B cell (primary cell): ENCODE results near the gene DIPK1B. TPM values are rescaled to one million over a fixed set of nuclear protein-coding genes. Genes with fewer than 3 reads are reported as not detected.

Experiments
- ATAC-seq: fragments of 200-7000 bp; cut with Tn5 transposase; one replicate; pipeline ENCODE4 v1.10.0; 2021; ENCODE audit warnings: low read depth, mild to moderate bottlenecking, moderate number of reproducible peaks, moderate library complexity
- CTCF ChIA-PET: fragments of 350-600 bp; sonication (Branson Sonifier 250); formaldehyde crosslinking; loops from one replicate; lab custom pipeline; 2021; ENCODE audit warnings: antibody characterized with exemption, inconsistent platforms; lab: Charles Lee
- POLR2A ChIA-PET: fragments of 350-600 bp; sonication (Branson Sonifier 250); formaldehyde crosslinking; loops from one replicate; lab custom pipeline; 2021; ENCODE audit warnings: antibody characterized with exemption; lab: Charles Lee
- DNase-seq: peaks from one replicate; pipeline ENCODE4 v3.0.0; 2013
- H2AFZ ChIP-seq: 2 replicates; pipeline ENCODE4 v1.6.1; 2012; ENCODE audit warnings: mild to moderate bottlenecking, low read depth, low read length; ENCODE audit not compliant: insufficient read depth, poor library complexity, severe bottlenecking
- H3K27ac ChIP-seq, 2 donors: 1 replicate in 1 of 2; 2 replicates in 1 of 2; pipeline ENCODE4 v1.5.1; 2012 to 2013; ENCODE audit warnings: low read length in 2 of 2, mild to moderate bottlenecking in 2 of 2, moderate library complexity in 1 of 2
- H3K27me3 ChIP-seq, 4 experiments: fragments of 200-600 bp in 1 of 4; sonication (generic) in 1 of 4; replicated peaks in 1 of 4; 1 replicate in 2 of 4; 2 replicates in 2 of 4; pipeline versions ENCODE4 v1.6.1 to v1.7.0; 2013 to 2016; ENCODE audit warnings: low read length in 3 of 4, mild to moderate bottlenecking in 2 of 4, mixed read lengths in 1 of 4, moderate library complexity in 1 of 4; ENCODE audit not compliant: insufficient read depth in 4 of 4, control insufficient read depth in 3 of 4; ENCODE audit errors: control extremely low read depth in 1 of 4
- H3K36me3 ChIP-seq, 2 experiments: replicated peaks in 1 of 2; 1 replicate in 1 of 2; 2 replicates in 1 of 2; pipeline versions ENCODE4 v1.6.1 to v1.7.1; 2013; ENCODE audit warnings: low read length in 1 of 2; ENCODE audit not compliant: insufficient read depth in 2 of 2, control insufficient read depth in 1 of 2; ENCODE audit errors: control extremely low read depth in 1 of 2, extremely low read depth in 1 of 2
- H3K4me1 ChIP-seq, 2 donors: fragments of 200-600 bp in 1 of 2; sonication (generic) in 1 of 2; 1 replicate in 1 of 2; 2 replicates in 1 of 2; pipeline versions ENCODE4 v1.5.1 to v1.6.1; 2013 to 2017; ENCODE audit warnings: low read length in 2 of 2; ENCODE audit not compliant: control insufficient read depth in 2 of 2, insufficient read depth in 2 of 2
- H3K4me2 ChIP-seq: replicated peaks from 2 replicates; pipeline ENCODE3; 2012; ENCODE audit warnings: mild to moderate bottlenecking, low read depth, low read length; ENCODE audit not compliant: poor library complexity, severe bottlenecking
- H3K4me3 ChIP-seq, 5 experiments: fragments of 200-600 bp in 1 of 5; sonication (generic) in 1 of 5; 1 replicate in 3 of 5; 2 replicates in 2 of 5; pipeline versions ENCODE4 v1.5.1 to v1.7.0; 2011 to 2016; ENCODE audit warnings: low read length in 4 of 5, mild to moderate bottlenecking in 4 of 5, low read depth in 2 of 5, control low read depth in 1 of 5, moderate library complexity in 1 of 5; ENCODE audit not compliant: insufficient read depth in 1 of 5; ENCODE audit errors: control extremely low read depth in 1 of 5, extremely low read depth in 1 of 5
- H3K79me2 ChIP-seq: fragments of 200-600 bp; sonication (generic); one replicate; pipeline ENCODE4 v1.6.0; 2016; ENCODE audit warnings: low read length; ENCODE audit not compliant: control insufficient read depth, insufficient read depth
- H3K9ac ChIP-seq: fragments of 200-600 bp; sonication (generic); 2 replicates; pipeline ENCODE4 v1.6.1; 2017; ENCODE audit warnings: mild to moderate bottlenecking, low read length, moderate library complexity
- H3K9me3 ChIP-seq, 3 donors: one replicate each; pipeline versions ENCODE4 v1.6.1 to v1.7.1; 2013; ENCODE audit warnings: low read length in 2 of 3; ENCODE audit not compliant: control insufficient read depth in 2 of 3, insufficient read depth in 1 of 3; ENCODE audit errors: control extremely low read depth in 1 of 3
- H4K20me1 ChIP-seq: 2 replicates; pipeline ENCODE4 v1.6.0; 2012; ENCODE audit warnings: mild to moderate bottlenecking, low read length; ENCODE audit not compliant: insufficient read depth, control insufficient read depth, poor library complexity, severe bottlenecking
- H3K27ac Mint-ChIP-seq: one replicate; pipeline ENCODE4 v1.8.0; 2021; ENCODE audit warnings: mixed read lengths
- H3K27me3 Mint-ChIP-seq: one replicate; pipeline ENCODE4 v1.8.0; 2021; ENCODE audit warnings: mixed read lengths
- H3K4me1 Mint-ChIP-seq: one replicate; pipeline ENCODE4 v1.8.0; 2021; ENCODE audit warnings: mixed read lengths
- H3K4me3 Mint-ChIP-seq: one replicate; pipeline ENCODE4 v1.8.0; 2021; ENCODE audit warnings: mixed read lengths
- H3K9me3 Mint-ChIP-seq: one replicate; pipeline ENCODE4 v1.8.0; 2022; ENCODE audit warnings: mixed read lengths; ENCODE audit not compliant: insufficient read depth
- EZH2 ChIP-seq: IDR thresholded peaks from 2 replicates; pipeline ENCODE4 v1.6.1; 2012; ENCODE audit warnings: borderline replicate concordance, low read depth, mild to moderate bottlenecking, moderate library complexity, low read length; ENCODE audit not compliant: insufficient read depth, poor library complexity, severe bottlenecking
- WGBS: methylation state at CpG from one replicate; pipeline ENCODE4 v1.1.5; 2013; ENCODE audit warnings: missing lambda C conversion rate; ENCODE audit not compliant: insufficient coverage; 5-methylcytosine and 5-hydroxymethylcytosine counted together
- intact Hi-C: fragments of 100-400 bp; cut with micrococcal nuclease; formaldehyde crosslinking; loops from one replicate; pipeline ENCODE4 v1.10.0; 2022
- polyA plus RNA-seq: library from polyadenylated mRNA; depleted of rRNA; stranded (reverse); fragments of >200 nt; gene quantifications from 2 replicates; pipeline ENCODE4 v1.2.3, GENCODE V29; 2012
- total RNA-seq, 2 donors: library from RNA; stranded (reverse); fragments of 120-200 nt in 1 of 2; gene quantifications; 1 replicate in 1 of 2; 2 replicates in 1 of 2; pipeline versions ENCODE4 v1.2.3 to v1.2.4, GENCODE V29; 2013 to 2022
- TF ChIP-seq, protein P1 (sequence below): fragments of 200-600 bp; IDR thresholded peaks from one replicate; pipeline ENCODE4 v1.8.0; 2022; ENCODE audit warnings: antibody characterized with exemption, mild to moderate bottlenecking

DIPK1B gene
- total and polyA plus RNA-seq, 2 donors (not counting 1 experiment from before 2014, with no cell fraction given): 9.6 TPM

DNA sequence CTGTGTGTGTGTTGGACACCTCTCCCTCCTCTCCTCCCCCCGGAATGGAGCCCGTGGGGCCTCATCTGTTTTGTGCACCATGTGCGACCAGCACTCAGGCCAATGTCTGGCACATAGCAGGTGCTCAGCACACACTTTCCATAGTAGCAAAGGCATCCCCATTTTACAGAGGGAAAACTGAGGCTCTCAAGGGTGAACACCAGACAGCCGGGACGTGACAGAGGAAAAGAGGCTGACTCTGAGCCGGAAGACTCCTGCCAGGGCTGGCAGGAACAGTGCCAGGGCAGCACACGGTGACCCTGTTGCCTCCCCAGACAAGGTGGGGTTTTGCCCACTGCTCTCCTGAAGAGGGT, 23.3 kb upstream of the DIPK1B start:
- DNase-seq (no peak), ATAC-seq (no peak)
- H3K9me3 Mint-ChIP-seq: no peaks in the 10 kb centered on the region
- Histone ChIP-seq H3K4me1 (peaks cover 14 to 22% of the 10 kb centered on the region in 2 donors), H2AFZ (no peak overlapping the region), H4K20me1 (peaks cover 25% of the 10 kb centered on the region), H3K9me3 (peaks cover 0 to 9% (median 0%) of the 10 kb centered on the region in 3 donors), H3K79me2 (peaks cover 20% of the 10 kb centered on the region), H3K36me3 (no peaks in the 10 kb centered on the region), H3K4me2 (no peak overlapping the region), H3K4me3 (no peak overlapping the region), H3K27me3 (no peaks in the 10 kb centered on the region), H3K27ac (no peak overlapping the region), H3K9ac (no peak overlapping the region)
- H3K27ac Mint-ChIP-seq: peak overlapping the region; percentile 77
- H3K4me3 Mint-ChIP-seq: peak overlapping the region; percentile 66
- peaks cover 14% of the 10 kb centered on the region for H3K4me1 Mint-ChIP-seq
- WGBS: 96% methylated on average over 6 of the region's 7 CpGs
- TF ChIP-seq, protein P1, sequence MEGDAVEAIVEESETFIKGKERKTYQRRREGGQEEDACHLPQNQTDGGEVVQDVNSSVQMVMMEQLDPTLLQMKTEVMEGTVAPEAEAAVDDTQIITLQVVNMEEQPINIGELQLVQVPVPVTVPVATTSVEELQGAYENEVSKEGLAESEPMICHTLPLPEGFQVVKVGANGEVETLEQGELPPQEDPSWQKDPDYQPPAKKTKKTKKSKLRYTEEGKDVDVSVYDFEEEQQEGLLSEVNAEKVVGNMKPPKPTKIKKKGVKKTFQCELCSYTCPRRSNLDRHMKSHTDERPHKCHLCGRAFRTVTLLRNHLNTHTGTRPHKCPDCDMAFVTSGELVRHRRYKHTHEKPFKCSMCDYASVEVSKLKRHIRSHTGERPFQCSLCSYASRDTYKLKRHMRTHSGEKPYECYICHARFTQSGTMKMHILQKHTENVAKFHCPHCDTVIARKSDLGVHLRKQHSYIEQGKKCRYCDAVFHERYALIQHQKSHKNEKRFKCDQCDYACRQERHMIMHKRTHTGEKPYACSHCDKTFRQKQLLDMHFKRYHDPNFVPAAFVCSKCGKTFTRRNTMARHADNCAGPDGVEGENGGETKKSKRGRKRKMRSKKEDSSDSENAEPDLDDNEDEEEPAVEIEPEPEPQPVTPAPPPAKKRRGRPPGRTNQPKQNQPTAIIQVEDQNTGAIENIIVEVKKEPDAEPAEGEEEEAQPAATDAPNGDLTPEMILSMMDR: no peak
- no peak for TF ChIP-seq EZH2
- intact Hi-C loops: no loop called here
- ChIA-PET POLR2A (interaction anchor here (0.6 kb wide), 1 partner anchor 72 kb away, joined by 3 read pairs; no protein-coding TSS in a partner anchor), CTCF (interaction anchor here (1.1 to 2.1 kb wide), 2 partner anchors 38 to 40 kb away, joined by 4 to 6 read pairs; no protein-coding TSS in a partner anchor)
- H3K27me3 Mint-ChIP-seq: peaks cover 6% of the 10 kb centered on the region

DNA sequence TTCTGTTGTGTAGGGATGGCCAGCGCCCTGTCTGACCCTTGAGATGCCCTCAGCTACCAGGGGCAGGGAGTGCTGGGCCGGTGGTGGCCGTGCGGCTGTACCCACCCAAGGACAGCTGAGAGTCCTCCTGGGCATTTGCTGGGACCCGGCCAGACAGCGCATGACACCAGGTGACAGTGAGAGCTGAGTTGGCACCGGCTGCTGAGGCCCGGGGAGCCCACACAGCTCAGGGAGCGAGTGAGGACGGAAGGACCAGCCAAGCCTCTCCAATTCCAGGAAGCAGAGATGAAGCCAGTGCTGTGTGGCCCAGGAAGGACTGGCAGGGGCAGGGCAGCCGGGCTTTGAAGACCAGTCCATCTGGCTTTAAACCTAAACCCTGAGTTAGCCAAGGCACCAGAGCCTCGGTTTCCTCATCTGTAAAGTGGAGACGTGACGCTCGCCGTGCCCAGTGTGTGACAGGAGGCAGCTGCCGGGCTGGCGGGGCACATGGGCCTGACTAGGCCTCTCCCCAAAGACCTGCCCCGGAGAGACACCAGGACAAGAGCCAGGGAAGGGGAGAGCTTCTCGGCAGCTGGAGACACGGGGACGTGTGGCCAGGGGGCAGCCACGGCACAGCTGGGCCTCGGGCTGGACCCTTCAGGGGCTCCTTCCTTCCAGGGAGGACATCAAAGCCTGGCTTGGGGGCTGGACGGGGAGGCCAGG, 22.1 kb upstream of the DIPK1B start:
- no peak overlapping the region for H3K4me3 ChIP-seq
- TF ChIP-seq, protein P1: no peak
- no peak for TF ChIP-seq EZH2
- intact Hi-C loops: no loop called here
- no peak overlapping the region for H3K27ac ChIP-seq
- peaks cover 0 to 4% (median 0%) of the 10 kb centered on the region in 4 experiments for H3K27me3 ChIP-seq
- WGBS: 93% methylated on average over 25 of the region's 25 CpGs
- POLR2A ChIA-PET: interaction anchor here (0.5 kb wide), 1 partner anchor 382 kb away, joined by 4 read pairs; no protein-coding TSS in a partner anchor
- DNase-seq (no peak), ATAC-seq (no peak)
- Mint-ChIP-seq H3K27ac (no peak overlapping the region), H3K9me3 (no peaks in the 10 kb centered on the region), H3K27me3 (peaks cover 6% of the 10 kb centered on the region), H3K4me1 (peaks cover 14% of the 10 kb centered on the region), H3K4me3 (no peak overlapping the region)
- CTCF ChIA-PET: no interaction called here
- H3K36me3 ChIP-seq: no peaks in the 10 kb centered on the region
- no peak overlapping the region for H3K4me2 ChIP-seq
- no peak overlapping the region for H2AFZ ChIP-seq
- H3K9me3 ChIP-seq: peaks cover 0 to 9% (median 0%) of the 10 kb centered on the region in 3 donors
- peaks cover 14 to 22% of the 10 kb centered on the region in 2 donors for H3K4me1 ChIP-seq
- no peak overlapping the region for H3K9ac ChIP-seq
- H3K79me2 ChIP-seq: peaks cover 11% of the 10 kb centered on the region
- peaks cover 14% of the 10 kb centered on the region for H4K20me1 ChIP-seq
